Liver (tissue), 3 donors: ENCODE results near the gene LATS2.

Source experiments
- CTCF ChIP-seq: fragments of 150-350 bp; IDR thresholded peaks from 2 replicates; pipeline ENCODE4 v1.5.1; 2017; ENCODE audit warnings: improper control_type of control experiment, low read depth, low read length; ENCODE audit not compliant: missing input control
- EGR1 ChIP-seq, 2 donors: IDR thresholded peaks; 2 replicates each; pipeline ENCODE4 v1.6.1; 2016 to 2018; ENCODE audit warnings: antibody characterized with exemption in 2 of 2, low read depth in 2 of 2
- FOXA1 ChIP-seq: IDR thresholded peaks from 2 replicates; pipeline ENCODE4 v1.6.1; 2016; ENCODE audit warnings: antibody characterized with exemption
- GABPA ChIP-seq, 2 donors: IDR thresholded peaks in 1 of 2; conservative IDR thresholded peaks in 1 of 2; 2 replicates each; pipeline ENCODE4 v1.6.1; 2016; ENCODE audit warnings: antibody characterized with exemption in 2 of 2, mild to moderate bottlenecking in 1 of 2, moderate library complexity in 1 of 2
- REST ChIP-seq: IDR thresholded peaks from 2 replicates; pipeline ENCODE4 v1.6.1; 2016; ENCODE audit warnings: antibody characterized with exemption, mild to moderate bottlenecking
- SP1 ChIP-seq: IDR thresholded peaks from 2 replicates; pipeline ENCODE4 v1.6.1; 2018; ENCODE audit warnings: antibody characterized with exemption, mild to moderate bottlenecking
- TAF1 ChIP-seq: conservative IDR thresholded peaks from 2 replicates; pipeline ENCODE4 v1.6.1; 2016; ENCODE audit warnings: antibody characterized with exemption, mild to moderate bottlenecking
- ZBTB33 ChIP-seq: IDR thresholded peaks from 2 replicates; pipeline ENCODE4 v1.6.1; 2016; ENCODE audit warnings: antibody characterized with exemption
- donor health status: healthy.
- donor health status: healthy.

- TF ChIP-seq CTCF (no peak), TAF1 (no peak), REST (no peak), ZBTB33 (no peak), FOXA1 (no peak), SP1 (no peak), GABPA (IDR thresholded peaks at IDR 0.05 in 1 of 2, conservative IDR thresholded peaks at IDR 0.05 in 1 of 2) (no peak), EGR1 (IDR thresholded peaks at IDR 0.05; ENCODE audit: low read depth in 2 of 2) (no peak)
These were observed 12.3 kb downstream of the LATS2 start for GRCh38 chr13:21048901-21049698.
